H9 (cell line): ENCODE data around the gene EML1. TPM values are rescaled to one million over a fixed set of nuclear protein-coding genes. Genes with fewer than 3 reads are reported as not detected.

Source experiments
- DNase-seq: peaks from one replicate; pipeline ENCODE4 v3.0.0-alpha.2; 2017
- H2AFZ ChIP-seq: one replicate; pipeline ENCODE4 v1.6.1; 2013; ENCODE audit warnings: mild to moderate bottlenecking, low read length, control low read depth, moderate library complexity
- H2AK5ac ChIP-seq: 2 replicates; pipeline ENCODE4 v1.6.1; 2013; ENCODE audit warnings: low read length, control low read depth, mixed read lengths; ENCODE audit not compliant: insufficient read length
- H2BK120ac ChIP-seq: one replicate; pipeline ENCODE4 v1.6.1; 2013; ENCODE audit warnings: low read depth, mild to moderate bottlenecking, low read length, control low read depth, inconsistent platforms; ENCODE audit not compliant: poor library complexity, severe bottlenecking
- H2BK12ac ChIP-seq: 2 replicates; pipeline ENCODE4 v1.6.1; 2013; ENCODE audit warnings: low read length, control low read depth, mixed read lengths, low read depth; ENCODE audit not compliant: insufficient read length
- H2BK15ac ChIP-seq: 2 replicates; pipeline ENCODE4 v1.6.1; 2013; ENCODE audit warnings: low read depth, low read length, control low read depth
- H2BK20ac ChIP-seq: one replicate; pipeline ENCODE4 v1.6.1; 2013; ENCODE audit warnings: low read depth, mild to moderate bottlenecking, low read length, control low read depth, inconsistent platforms; ENCODE audit not compliant: poor library complexity, severe bottlenecking
- H2BK5ac ChIP-seq: 2 replicates; pipeline ENCODE4 v1.6.1; 2013; ENCODE audit warnings: low read length, control low read depth, mixed read lengths; ENCODE audit not compliant: insufficient read length
- H3K14ac ChIP-seq: 2 replicates; pipeline ENCODE4 v1.6.1; 2013; ENCODE audit warnings: low read length, control low read depth; ENCODE audit not compliant: insufficient read depth
- H3K18ac ChIP-seq: 2 replicates; pipeline ENCODE4 v1.6.1; 2013; ENCODE audit warnings: low read depth, mild to moderate bottlenecking, mixed read lengths, low read length, control low read depth; ENCODE audit not compliant: insufficient read length
- H3K23ac ChIP-seq: 2 replicates; pipeline ENCODE4 v1.6.1; 2013; ENCODE audit warnings: low read length, control low read depth, mixed read lengths, low read depth; ENCODE audit not compliant: insufficient read length
- H3K23me2 ChIP-seq: 2 replicates; pipeline ENCODE4 v1.6.1; 2013; ENCODE audit warnings: low read depth, mild to moderate bottlenecking, mixed read lengths, low read length, control low read depth; ENCODE audit not compliant: insufficient read length, poor library complexity, severe bottlenecking
- H3K27ac ChIP-seq: 2 replicates; pipeline ENCODE4 v1.5.1; 2013; ENCODE audit warnings: low read length, control low read depth, mixed read lengths, low read depth; ENCODE audit not compliant: insufficient read length
- H3K27me3 ChIP-seq: 2 replicates; pipeline ENCODE4 v1.6.1; 2013; ENCODE audit warnings: low read length, control low read depth, inconsistent platforms; ENCODE audit not compliant: insufficient read depth
- H3K4ac ChIP-seq: 2 replicates; pipeline ENCODE4 v1.6.1; 2013; ENCODE audit warnings: low read depth, mild to moderate bottlenecking, control low read depth, inconsistent platforms, low read length, moderate library complexity
- H3K4me1 ChIP-seq: 2 replicates; pipeline ENCODE4 v1.6.1; 2013; ENCODE audit warnings: low read length, control low read depth, inconsistent platforms; ENCODE audit not compliant: insufficient read depth
- H3K4me2 ChIP-seq: 2 replicates; pipeline ENCODE4 v1.6.1; 2013; ENCODE audit warnings: low read length, control low read depth, mixed read lengths; ENCODE audit not compliant: insufficient read length, insufficient read depth
- H3K56ac ChIP-seq: 2 replicates; pipeline ENCODE4 v1.6.1; 2013; ENCODE audit warnings: low read depth, mild to moderate bottlenecking, mixed read lengths, low read length, control low read depth; ENCODE audit not compliant: insufficient read length
- H3K79me1 ChIP-seq: 2 replicates; pipeline ENCODE4 v1.6.1; 2013; ENCODE audit warnings: low read depth, mild to moderate bottlenecking, moderate library complexity, low read length, control low read depth, inconsistent platforms; ENCODE audit not compliant: insufficient read depth, poor library complexity, severe bottlenecking
- H3K79me2 ChIP-seq: 2 replicates; pipeline ENCODE4 v1.6.1; 2013; ENCODE audit warnings: low read length, control low read depth, inconsistent platforms; ENCODE audit not compliant: insufficient read depth
- H3K9ac ChIP-seq: 2 replicates; pipeline ENCODE4 v1.6.1; 2013; ENCODE audit warnings: low read length, control low read depth, mixed read lengths; ENCODE audit not compliant: insufficient read length; ENCODE audit errors: extremely low read depth
- H3K9me3 ChIP-seq: one replicate; pipeline ENCODE4 v1.6.1; 2013; ENCODE audit warnings: low read depth, low read length, inconsistent platforms; ENCODE audit not compliant: control insufficient read depth
- H3T11ph ChIP-seq: one replicate; pipeline ENCODE4 v1.6.1; 2013; ENCODE audit warnings: mild to moderate bottlenecking, low read length, control low read depth, inconsistent platforms
- H4K20me1 ChIP-seq: one replicate; pipeline ENCODE4 v1.6.1; 2013; ENCODE audit not compliant: control insufficient read depth, insufficient read length, insufficient read depth
- H4K5ac ChIP-seq: 2 replicates; pipeline ENCODE4 v1.6.1; 2013; ENCODE audit warnings: low read depth, mild to moderate bottlenecking, mixed read lengths, low read length, control low read depth; ENCODE audit not compliant: insufficient read length
- H4K8ac ChIP-seq: replicated peaks from 2 replicates; pipeline ENCODE4 v1.6.1; 2013; ENCODE audit warnings: low read length, control low read depth, mixed read lengths, low read depth; ENCODE audit not compliant: insufficient read length
- H4K91ac ChIP-seq: 2 replicates; pipeline ENCODE4 v1.6.1; 2013; ENCODE audit warnings: low read depth, mild to moderate bottlenecking, moderate library complexity, mixed read lengths, low read length, control low read depth; ENCODE audit not compliant: insufficient read length
- H3K27ac Mint-ChIP-seq, 3 experiments: 2 replicates in 2 of 3; 3 replicates in 1 of 3; pipeline ENCODE4 v1.8.0; 2020 to 2021; ENCODE audit warnings: mixed read lengths in 3 of 3, mild to moderate bottlenecking in 1 of 3, moderate library complexity in 1 of 3
- H3K27me3 Mint-ChIP-seq: 2 replicates; pipeline ENCODE4 v1.8.0; 2021; ENCODE audit warnings: low read depth, mild to moderate bottlenecking, moderate library complexity, mixed read lengths
- H3K36me3 Mint-ChIP-seq, 3 experiments: 2 replicates in 2 of 3; 3 replicates in 1 of 3; pipeline ENCODE4 v1.8.0; 2020 to 2021; ENCODE audit warnings: low read depth in 3 of 3, mixed read lengths in 3 of 3; ENCODE audit not compliant: insufficient read depth in 1 of 3
- H3K4me1 Mint-ChIP-seq, 2 experiments: 2 replicates each; pipeline ENCODE4 v1.8.0; 2020; ENCODE audit warnings: mixed read lengths in 2 of 2
- H3K4me3 Mint-ChIP-seq, 2 experiments: 2 replicates in 1 of 2; 3 replicates in 1 of 2; pipeline ENCODE4 v1.8.0; 2020 to 2021; ENCODE audit warnings: mild to moderate bottlenecking in 2 of 2, mixed read lengths in 2 of 2, moderate library complexity in 1 of 2
- H3K9me3 Mint-ChIP-seq, 2 experiments: 2 replicates in 1 of 2; 3 replicates in 1 of 2; pipeline ENCODE4 v1.8.0; 2020; ENCODE audit warnings: mild to moderate bottlenecking in 2 of 2, mixed read lengths in 2 of 2, moderate library complexity in 1 of 2
- WGBS: extraction: QIAGEN DNeasy Blood & Tissue Kit; methylation state at CpG from one replicate; pipeline ENCODE4 v1.1.7; 2013; ENCODE audit warnings: missing lambda C conversion rate, low lambda C conversion rate, mixed read lengths; ENCODE audit not compliant: insufficient read length; ENCODE audit errors: extremely low coverage; 5-methylcytosine and 5-hydroxymethylcytosine counted together
- total RNA-seq: library from RNA; stranded (reverse); gene quantifications from 2 replicates; pipeline ENCODE4 v1.2.1, GENCODE V29; 2021
- TF ChIP-seq, protein P1 (sequence below): fragments of 200-600 bp; sonication (generic); conservative IDR thresholded peaks from 3 replicates; pipeline ENCODE4 v1.8.0; 2021; ENCODE audit warnings: antibody characterized with exemption, mild to moderate bottlenecking

EML1 gene
- total RNA-seq, 1 experiment from 2014 or later, result 16.7 TPM

DNA sequence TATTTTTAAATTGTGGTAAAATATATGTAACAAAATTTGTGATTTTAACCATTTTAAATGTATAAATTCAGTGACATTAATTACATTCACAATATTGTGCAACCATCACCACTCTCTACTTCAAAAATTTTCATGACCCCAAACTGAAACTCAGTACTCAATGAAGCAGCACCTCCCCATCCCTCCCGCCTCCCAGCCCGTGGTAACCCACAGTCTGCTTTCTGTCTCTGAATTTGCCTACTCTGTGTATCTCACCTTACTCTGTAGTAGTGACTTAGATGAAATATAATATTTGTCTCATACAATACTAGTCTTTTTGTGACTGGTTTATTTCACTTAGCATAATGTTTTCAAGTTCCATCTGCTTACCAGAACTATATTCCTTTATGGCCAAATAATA lies 36.2 kb downstream of the EML1 start:
- no peaks in the 10 kb centered on the region for H3K79me1 ChIP-seq
- no peak overlapping the region for H3K9ac ChIP-seq
- no peak overlapping the region for H3K18ac ChIP-seq
- TF ChIP-seq, protein P1, sequence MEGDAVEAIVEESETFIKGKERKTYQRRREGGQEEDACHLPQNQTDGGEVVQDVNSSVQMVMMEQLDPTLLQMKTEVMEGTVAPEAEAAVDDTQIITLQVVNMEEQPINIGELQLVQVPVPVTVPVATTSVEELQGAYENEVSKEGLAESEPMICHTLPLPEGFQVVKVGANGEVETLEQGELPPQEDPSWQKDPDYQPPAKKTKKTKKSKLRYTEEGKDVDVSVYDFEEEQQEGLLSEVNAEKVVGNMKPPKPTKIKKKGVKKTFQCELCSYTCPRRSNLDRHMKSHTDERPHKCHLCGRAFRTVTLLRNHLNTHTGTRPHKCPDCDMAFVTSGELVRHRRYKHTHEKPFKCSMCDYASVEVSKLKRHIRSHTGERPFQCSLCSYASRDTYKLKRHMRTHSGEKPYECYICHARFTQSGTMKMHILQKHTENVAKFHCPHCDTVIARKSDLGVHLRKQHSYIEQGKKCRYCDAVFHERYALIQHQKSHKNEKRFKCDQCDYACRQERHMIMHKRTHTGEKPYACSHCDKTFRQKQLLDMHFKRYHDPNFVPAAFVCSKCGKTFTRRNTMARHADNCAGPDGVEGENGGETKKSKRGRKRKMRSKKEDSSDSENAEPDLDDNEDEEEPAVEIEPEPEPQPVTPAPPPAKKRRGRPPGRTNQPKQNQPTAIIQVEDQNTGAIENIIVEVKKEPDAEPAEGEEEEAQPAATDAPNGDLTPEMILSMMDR, result no peak
- H2BK20ac ChIP-seq, result no peak overlapping the region
- no peaks in the 10 kb centered on the region for H3K23me2 ChIP-seq
- H2BK120ac ChIP-seq, result no peak overlapping the region
- peaks cover 19 to 30% of the 10 kb centered on the region in 2 experiments for H3K4me1 Mint-ChIP-seq
- no peak overlapping the region for H2BK5ac ChIP-seq
- no peak overlapping the region for H4K8ac ChIP-seq
- peaks cover 6% of the 10 kb centered on the region; the same call in 1 of the 2 replicates for H3K4me1 ChIP-seq
- DNase-seq, result no peak
- no peak overlapping the region for H3K4me2 ChIP-seq
- no peaks in the 10 kb centered on the region for H3K27me3 ChIP-seq
- no peak overlapping the region for H3K14ac ChIP-seq
- no peak overlapping the region for H2AK5ac ChIP-seq
- H3K4me3 Mint-ChIP-seq, result no peak overlapping the region
- no peaks in the 10 kb centered on the region for H3K27me3 Mint-ChIP-seq
- H2BK12ac ChIP-seq, result no peak overlapping the region
- no peaks in the 10 kb centered on the region for H3K9me3 Mint-ChIP-seq
- H3T11ph ChIP-seq, result no peak overlapping the region
- H4K20me1 ChIP-seq, result no peaks in the 10 kb centered on the region
- H3K36me3 Mint-ChIP-seq, result no peaks in the 10 kb centered on the region
- H3K23ac ChIP-seq, result no peak overlapping the region
- no CpG with 5 or more reads among the region's 2 CpGs for WGBS
- H2BK15ac ChIP-seq, result no peak overlapping the region
- H3K4ac ChIP-seq, result no peak overlapping the region
- H3K79me2 ChIP-seq, result no peaks in the 10 kb centered on the region
- no peak overlapping the region for H4K91ac ChIP-seq
- H2AFZ ChIP-seq, result no peak overlapping the region
- no peak overlapping the region for H3K27ac Mint-ChIP-seq
- H3K9me3 ChIP-seq, result no peaks in the 10 kb centered on the region
- no peak overlapping the region for H3K27ac ChIP-seq
- no peak overlapping the region for H3K56ac ChIP-seq
- H4K5ac ChIP-seq, result no peak overlapping the region
